H1 (cell line): ENCODE measurements around the gene DUS1L. TPM values are rescaled to one million over a fixed set of nuclear protein-coding genes. Genes with fewer than 3 reads are reported as not detected.

Experiments used
- CTCF ChIA-PET: fragments of 300-600 bp; sonication (Branson Sonifier 250); formaldehyde crosslinking; loops from one replicate; lab custom pipeline; 2021; ENCODE audit not compliant: partially characterized antibody; lab: Charles Lee
- POLR2A ChIA-PET: fragments of 300-600 bp; sonication (Branson Sonifier 250); formaldehyde crosslinking; loops from one replicate; lab custom pipeline; 2021; ENCODE audit warnings: inconsistent platforms; ENCODE audit not compliant: partially characterized antibody; lab: Charles Lee
- DNase-seq, 2 experiments: peaks; one replicate each; pipeline versions ENCODE4 v3.0.0 to v3.0.0-alpha.2; 2010 to 2022; ENCODE audit warnings: low spot score in 2 of 2, low read depth in 1 of 2, mixed read lengths in 1 of 2
- FAIRE-seq: peaks from 2 replicates; lab custom pipeline; 2011; peaks lifted over from hg19 to GRCh38; lab: Jason Lieb, UNC
- H2AFZ ChIP-seq: 2 replicates; pipeline ENCODE4 v1.8.1; 2012; ENCODE audit warnings: low read length, inconsistent platforms
- H2AK5ac ChIP-seq: 2 replicates; pipeline ENCODE4 v1.6.1; 2013; ENCODE audit warnings: low read depth, low read length
- H2BK120ac ChIP-seq: replicated peaks from 2 replicates; pipeline ENCODE3; 2013; ENCODE audit warnings: low read depth, low read length, inconsistent platforms
- H2BK12ac ChIP-seq: 2 replicates; pipeline ENCODE4 v1.6.1; 2013; ENCODE audit warnings: low read depth, low read length
- H2BK15ac ChIP-seq: 2 replicates; pipeline ENCODE4 v1.6.1; 2013; ENCODE audit warnings: low read length
- H2BK20ac ChIP-seq: 2 replicates; pipeline ENCODE4 v1.6.1; 2013; ENCODE audit warnings: low read length
- H2BK5ac ChIP-seq: 2 replicates; pipeline ENCODE4 v1.6.1; 2013; ENCODE audit warnings: low read depth, low read length
- H3K14ac ChIP-seq: 2 replicates; pipeline ENCODE4 v1.6.1; 2013; ENCODE audit warnings: inconsistent platforms; ENCODE audit not compliant: insufficient read length
- H3K18ac ChIP-seq: 2 replicates; pipeline ENCODE4 v1.6.1; 2013; ENCODE audit warnings: low read length; ENCODE audit errors: extremely low read depth
- H3K23ac ChIP-seq: 2 replicates; pipeline ENCODE4 v1.6.1; 2013; ENCODE audit warnings: inconsistent platforms; ENCODE audit not compliant: insufficient read length
- H3K23me2 ChIP-seq: 2 replicates; pipeline ENCODE4 v1.6.1; 2013; ENCODE audit warnings: low read depth, low read length
- H3K27ac ChIP-seq: 2 replicates; pipeline ENCODE4 v1.6.1; 2011; ENCODE audit warnings: low read depth, low read length, inconsistent platforms
- H3K27me3 ChIP-seq, 4 experiments: replicated peaks in 1 of 4; 1 replicate in 1 of 4; 2 replicates in 3 of 4; pipeline versions ENCODE4 v1.6.1 to v1.8.1; 2011 to 2013; ENCODE audit warnings: low read length in 3 of 4, mild to moderate bottlenecking in 3 of 4, inconsistent platforms in 2 of 4, mixed read lengths in 2 of 4, moderate library complexity in 1 of 4; ENCODE audit not compliant: control insufficient read depth in 3 of 4, insufficient read depth in 3 of 4; ENCODE audit errors: extremely low read depth in 1 of 4
- H3K36me3 ChIP-seq, 4 experiments: 2 replicates each; pipeline versions ENCODE4 v1.6.1 to v1.8.1; 2011 to 2013; ENCODE audit warnings: mild to moderate bottlenecking in 4 of 4, low read length in 3 of 4, moderate library complexity in 2 of 4, control low read depth in 1 of 4, inconsistent platforms in 1 of 4; ENCODE audit not compliant: insufficient read depth in 4 of 4, control insufficient read depth in 2 of 4
- H3K4ac ChIP-seq: replicated peaks from 2 replicates; pipeline ENCODE3; 2013; ENCODE audit warnings: low read length, low read depth, mixed read lengths, inconsistent platforms; ENCODE audit not compliant: insufficient read length
- H3K4me1 ChIP-seq, 4 experiments: replicated peaks in 1 of 4; 1 replicate in 1 of 4; 2 replicates in 3 of 4; pipeline versions ENCODE4 v1.6.1 to v1.8.1; 2011 to 2013; ENCODE audit warnings: low read length in 3 of 4, inconsistent platforms in 2 of 4, mixed read lengths in 1 of 4; ENCODE audit not compliant: insufficient read depth in 4 of 4, control insufficient read depth in 3 of 4
- H3K4me2 ChIP-seq, 2 experiments: 2 replicates each; pipeline versions ENCODE4 v1.6.1 to v1.8.1; 2011 to 2013; ENCODE audit warnings: low read depth in 2 of 2, low read length in 2 of 2, control low read depth in 1 of 2, inconsistent platforms in 1 of 2, mild to moderate bottlenecking in 1 of 2; ENCODE audit not compliant: insufficient read depth in 1 of 2
- H3K4me3 ChIP-seq, 4 experiments: fragments of 200-600, 300-600 bp in 1 of 4; sonication (generic), shearing (Covaris generic), sonication (Bioruptor Twin) in 1 of 4; 2 replicates each; pipeline versions ENCODE4 v1.5.1 to v1.8.1; 2011 to 2016; ENCODE audit warnings: low read length in 4 of 4, low read depth in 3 of 4, control low read depth in 2 of 4, inconsistent platforms in 2 of 4, mild to moderate bottlenecking in 2 of 4, mixed read lengths in 1 of 4, moderate library complexity in 1 of 4; ENCODE audit not compliant: insufficient read depth in 2 of 4; ENCODE audit errors: extremely low read depth in 1 of 4
- H3K56ac ChIP-seq: replicated peaks from 2 replicates; pipeline ENCODE3; 2013; ENCODE audit warnings: low read depth, mild to moderate bottlenecking, mixed read lengths, low read length, inconsistent platforms; ENCODE audit not compliant: insufficient read length
- H3K79me1 ChIP-seq: 2 replicates; pipeline ENCODE4 v1.6.1; 2013; ENCODE audit warnings: low read depth, low read length, control low read depth
- H3K79me2 ChIP-seq, 2 experiments: 2 replicates each; pipeline versions ENCODE4 v1.6.1 to v1.8.1; 2012 to 2013; ENCODE audit warnings: low read length in 2 of 2, mild to moderate bottlenecking in 2 of 2, inconsistent platforms in 1 of 2; ENCODE audit not compliant: insufficient read depth in 2 of 2, control insufficient read depth in 1 of 2
- H3K9ac ChIP-seq, 4 experiments: replicated peaks in 1 of 4; 1 replicate in 1 of 4; 2 replicates in 3 of 4; pipeline versions ENCODE4 v1.6.1 to v1.8.1; 2011 to 2013; ENCODE audit warnings: low read depth in 3 of 4, low read length in 3 of 4, control low read depth in 2 of 4, mild to moderate bottlenecking in 2 of 4, moderate library complexity in 2 of 4, inconsistent platforms in 1 of 4; ENCODE audit errors: extremely low read depth in 1 of 4
- H3K9me3 ChIP-seq, 2 experiments: 2 replicates each; pipeline versions ENCODE4 v1.6.1 to v1.8.1; 2012 to 2013; ENCODE audit warnings: mild to moderate bottlenecking in 2 of 2, moderate library complexity in 2 of 2, control low read depth in 1 of 2, inconsistent platforms in 1 of 2, low read depth in 1 of 2, low read length in 1 of 2, mixed read lengths in 1 of 2; ENCODE audit not compliant: insufficient read depth in 2 of 2
- H4K20me1 ChIP-seq, 2 experiments: replicated peaks in 1 of 2; 2 replicates each; pipeline versions ENCODE3 to v1.8.1; 2011 to 2013; ENCODE audit warnings: inconsistent platforms in 2 of 2, low read length in 2 of 2, mild to moderate bottlenecking in 1 of 2; ENCODE audit not compliant: insufficient read depth in 2 of 2, control insufficient read depth in 1 of 2
- H4K5ac ChIP-seq: 2 replicates; pipeline ENCODE4 v1.6.1; 2013; ENCODE audit warnings: low read length, low read depth, mixed read lengths, inconsistent platforms; ENCODE audit not compliant: insufficient read length
- H4K8ac ChIP-seq: 2 replicates; pipeline ENCODE4 v1.8.0; 2013; ENCODE audit warnings: mild to moderate bottlenecking, moderate library complexity, low read length, inconsistent platforms; ENCODE audit not compliant: insufficient read depth; ENCODE audit errors: extremely low read depth
- H4K91ac ChIP-seq: replicated peaks from 2 replicates; pipeline ENCODE3; 2013; ENCODE audit warnings: low read length, mixed read lengths, inconsistent platforms; ENCODE audit not compliant: insufficient read length
- HDAC2 ChIP-seq, 2 experiments: fragments of 300-600 bp in 1 of 2; sonication (generic) in 1 of 2; IDR thresholded peaks; 2 replicates each; pipeline ENCODE4 v1.6.1; 2011 to 2012; ENCODE audit warnings: low read depth in 2 of 2, low read length in 2 of 2, mild to moderate bottlenecking in 2 of 2, moderate library complexity in 2 of 2, borderline replicate concordance in 1 of 2, inconsistent platforms in 1 of 2
- TBP ChIP-seq: IDR thresholded peaks from 2 replicates; pipeline ENCODE4 v1.6.1; 2011; ENCODE audit warnings: low read depth, low read length, improper control_type of control experiment
- TCF12 ChIP-seq: IDR thresholded peaks from 2 replicates; pipeline ENCODE4 v1.6.1; 2011; ENCODE audit warnings: low read depth, mild to moderate bottlenecking, low read length
- YY1 ChIP-seq: IDR thresholded peaks from 2 replicates; pipeline ENCODE4 v1.6.1; 2011; ENCODE audit warnings: low read depth, mild to moderate bottlenecking, low read length
- WGBS, 2 experiments: shearing (Covaris generic) in 1 of 2; methylation state at CpG; one replicate each; pipeline versions ENCODE4 v1.1.6 to v1.1.7; 2013 to 2015; ENCODE audit warnings: low lambda C conversion rate in 2 of 2, mixed read lengths in 2 of 2, inconsistent platforms in 1 of 2, low coverage in 1 of 2, missing lambda C conversion rate in 1 of 2; ENCODE audit not compliant: insufficient replicate concordance in 2 of 2, insufficient coverage in 1 of 2, insufficient read length in 1 of 2; ENCODE audit errors: extremely low coverage in 1 of 2, missing lambda C conversion rate in 1 of 2; 5-methylcytosine and 5-hydroxymethylcytosine counted together
- polyA plus RNA-seq, 7 experiments: library from polyadenylated mRNA; depleted of rRNA in 3 of 7; stranded (reverse) in 5 of 7; unstranded in 2 of 7; fragments of >200 nt in 5 of 7; fragments of 200-250 nt in 2 of 7; gene quantifications; 1 replicate in 5 of 7; 2 replicates in 1 of 7; 4 replicates in 1 of 7; pipeline versions ENCODE4 v1.2.1 to v1.2.3, GENCODE V29; 2011 to 2013; ENCODE audit warnings: missing spikeins in 2 of 7, mixed read lengths in 2 of 7
- total RNA-seq: library from RNA; stranded (reverse); fragmentation: NEBNext Ultra II Directional; extraction: Animal tissue kit (Norgen Biotek cat#: 25700); gene quantifications from 2 replicates; pipeline ENCODE4 v1.2.1, GENCODE V29; 2021

The DUS1L gene
- total and polyA plus RNA-seq, 2 of the 8 experiments (the other 6 are each of a cell fraction or from before 2014, with no cell fraction given), result 34.5 to 69.1 TPM

DNA sequence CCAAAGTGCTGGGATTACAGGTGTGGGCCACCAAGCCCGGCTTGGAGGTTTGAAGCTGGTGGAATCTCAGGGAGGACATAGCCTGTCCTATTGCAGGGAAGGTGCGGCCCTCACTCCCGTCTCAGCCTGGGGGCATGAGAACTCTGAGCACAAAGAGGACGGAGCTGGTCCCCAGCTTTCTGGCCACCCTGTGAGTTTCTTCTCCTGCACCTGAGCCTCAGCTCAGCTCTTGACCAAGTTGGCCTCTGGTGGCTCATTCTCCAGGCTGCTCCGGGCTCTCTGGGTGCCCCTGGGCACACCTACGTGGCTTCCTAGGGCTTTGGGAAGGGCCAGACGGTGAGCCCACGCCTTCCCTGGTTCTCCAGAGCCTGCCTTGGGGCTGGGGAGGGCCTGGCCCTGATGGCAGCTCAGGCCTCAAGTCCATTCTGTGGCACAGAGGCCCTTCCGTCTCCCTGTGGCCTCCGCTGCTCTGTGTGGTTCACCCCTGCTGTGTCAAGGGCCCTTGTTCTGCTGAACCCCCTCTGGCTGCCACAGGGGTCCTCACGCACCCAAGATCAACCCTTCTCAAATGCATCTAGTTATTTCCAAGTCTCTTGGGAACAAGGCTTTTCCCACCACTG lies 39.3 kb upstream of the DUS1L start:
- H3K27ac ChIP-seq, result no peak overlapping the region

More for the DNA sequence above, 39.3 kb upstream of the DUS1L start:
- Histone ChIP-seq H2AFZ (no peak overlapping the region), H2BK20ac (0 out of 2 replicates have a peak overlapping the region, but pooled peaks have one; percentile 32), H3K23me2 (no peaks in the 10 kb centered on the region), H3K79me2 (peaks cover 0 to 4% of the 10 kb centered on the region in 2 experiments; a peak in 1 of 4 replicates), H4K20me1 (peaks cover 0 to 2% of the 10 kb centered on the region in 2 experiments), H2BK5ac (peak overlapping the region; percentile 35; the same call in 1 of the 2 replicates), H3K4me1 (peaks cover 0 to 60% (median 48%) of the 10 kb centered on the region in 4 experiments; a peak in 6 of 7 replicates), H4K8ac (no peak overlapping the region), H4K5ac (no peak overlapping the region), H3K9me3 (no peaks in the 10 kb centered on the region), H2AK5ac (0 out of 2 replicates have a peak overlapping the region, but pooled peaks have one; percentile 1), H3K18ac (peak overlapping the region; percentile 71; the same call in 1 of the 2 replicates)
- TF ChIP-seq TCF12 (no peak), HDAC2 (IDR thresholded peaks at IDR 0.05; ENCODE audit: borderline replicate concordance in 1 of 2, low read depth in 2 of 2, low read length in 2 of 2) (no peak), TBP (no peak), YY1 (no peak)
- TF ChIP-seq, all 59 proteins: peak for 0
- Histone ChIP-seq H3K56ac (no peak overlapping the region), H3K4me2 (no peak overlapping the region; a peak in 1 of 4 replicates), H3K4me3 (no peak overlapping the region), H3K4ac (no peak overlapping the region), H4K91ac (no peak overlapping the region), H3K9ac (no peak overlapping the region), H3K23ac (no peak overlapping the region), H3K36me3 (no peaks in the 10 kb centered on the region), H3K79me1 (no peaks in the 10 kb centered on the region; the same call in none of the 2 replicates), H2BK120ac (no peak overlapping the region), H3K27me3 (no peaks in the 10 kb centered on the region), H2BK15ac (peak overlapping the region; percentile 72; the same call in 1 of the 2 replicates), H3K14ac (no peak overlapping the region), H2BK12ac (peak overlapping the region; percentile 81)
- FAIRE-seq (no peak), DNase-seq (no peak)
- WGBS, 2 experiments, result 84% methylated on average over 9 of the region's 11 CpGs; no CpG with 5 or more reads in 1 of the 2 experiments
- ChIA-PET POLR2A (interaction anchor here (0.5 to 2.7 kb wide), 12 partner anchors 9 to 134 kb away, joined by 3 to 13 read pairs (median 4); partner anchors contain the start of genes CENPX and RAC3), CTCF (interaction anchor here (0.6 to 6.5 kb wide), 10 partner anchors 12 to 90 kb away, joined by 3 to 61 read pairs (median 4); no protein-coding TSS in a partner anchor)
